ENCODE measurements around the gene B3GALT4. TPM values are rescaled to one million over a fixed set of nuclear protein-coding genes. Genes with fewer than 3 reads are reported as not detected.

The B3GALT4 gene
- total and polyA plus RNA-seq, 2 of the 13 experiments (the other 11 are each of a cell fraction or from before 2014, with no cell fraction given): 0.04 to 0.27 TPM

DNA sequence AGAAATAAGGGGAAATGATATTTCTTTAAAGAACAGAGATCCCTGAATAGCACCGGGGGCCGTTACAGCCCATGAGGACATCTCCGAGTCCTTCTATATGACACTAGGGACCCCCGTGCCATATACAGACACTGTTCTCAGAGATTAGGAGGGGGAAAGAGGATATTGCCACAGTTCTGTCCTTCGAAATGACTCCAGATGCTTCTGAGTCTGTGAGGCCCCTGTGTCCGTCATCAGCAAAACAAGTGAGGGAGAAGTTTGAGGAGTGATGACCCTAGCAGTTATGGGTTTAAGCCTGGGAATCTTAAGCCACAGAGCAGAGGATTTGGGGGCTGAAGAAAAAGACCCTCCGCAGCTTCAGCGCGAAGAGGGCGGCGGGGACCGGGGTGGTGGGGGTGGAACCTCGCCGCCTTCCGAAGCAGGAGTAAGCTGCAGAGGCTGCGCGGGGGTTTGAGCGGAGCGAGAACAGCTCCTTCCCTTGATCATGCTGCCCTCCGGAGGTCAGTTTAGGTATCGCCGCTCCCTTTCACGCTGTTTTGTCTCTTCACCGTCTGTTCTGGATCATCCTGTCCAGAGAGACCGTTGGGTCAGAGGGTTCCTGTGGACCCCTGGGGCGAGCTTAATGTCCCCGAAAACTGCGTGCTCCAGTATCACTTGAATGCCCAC lies 28.8 kb upstream of the B3GALT4 start (continued):
- no peak for TF ChIP-seq ZNF740 (CRISPR knock-in tag; IDR thresholded peaks at IDR 0.05)
- no peak for TF ChIP-seq ZNF20 (CRISPR knock-in tag; IDR thresholded peaks at IDR 0.05)
- TF ChIP-seq ZNF660 (CRISPR knock-in tag; IDR thresholded peaks at IDR 0.05; ENCODE audit: borderline replicate concordance, low read depth): no peak
- no peak for TF ChIP-seq ZBTB20 (CRISPR knock-in tag; IDR thresholded peaks at IDR 0.05; ENCODE audit: borderline replicate concordance, low read depth)
- TF ChIP-seq HINFP (CRISPR knock-in tag; IDR thresholded peaks at IDR 0.05; ENCODE audit: low read depth): no peak
- TF ChIP-seq, protein P1, sequence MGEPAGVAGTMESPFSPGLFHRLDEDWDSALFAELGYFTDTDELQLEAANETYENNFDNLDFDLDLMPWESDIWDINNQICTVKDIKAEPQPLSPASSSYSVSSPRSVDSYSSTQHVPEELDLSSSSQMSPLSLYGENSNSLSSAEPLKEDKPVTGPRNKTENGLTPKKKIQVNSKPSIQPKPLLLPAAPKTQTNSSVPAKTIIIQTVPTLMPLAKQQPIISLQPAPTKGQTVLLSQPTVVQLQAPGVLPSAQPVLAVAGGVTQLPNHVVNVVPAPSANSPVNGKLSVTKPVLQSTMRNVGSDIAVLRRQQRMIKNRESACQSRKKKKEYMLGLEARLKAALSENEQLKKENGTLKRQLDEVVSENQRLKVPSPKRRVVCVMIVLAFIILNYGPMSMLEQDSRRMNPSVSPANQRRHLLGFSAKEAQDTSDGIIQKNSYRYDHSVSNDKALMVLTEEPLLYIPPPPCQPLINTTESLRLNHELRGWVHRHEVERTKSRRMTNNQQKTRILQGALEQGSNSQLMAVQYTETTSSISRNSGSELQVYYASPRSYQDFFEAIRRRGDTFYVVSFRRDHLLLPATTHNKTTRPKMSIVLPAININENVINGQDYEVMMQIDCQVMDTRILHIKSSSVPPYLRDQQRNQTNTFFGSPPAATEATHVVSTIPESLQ (CRISPR knock-in tag; conservative IDR thresholded peaks at IDR 0.05): no peak
- no peak for TF ChIP-seq ZSCAN30 (CRISPR knock-in tag; IDR thresholded peaks at IDR 0.05)
- 0 out of 2 replicates have a peak, but pooled peaks have one; percentile 33 for TF ChIP-seq ZFP36L2 (CRISPR knock-in tag; IDR thresholded peaks at IDR 0.05)
- no peak for TF ChIP-seq ZUFSP (CRISPR knock-in tag; IDR thresholded peaks at IDR 0.05; ENCODE audit: borderline replicate concordance)
- TF ChIP-seq MATR3 (CRISPR knock-in tag; IDR thresholded peaks at IDR 0.05): no peak
- no peak for TF ChIP-seq ZNF749 (CRISPR knock-in tag; IDR thresholded peaks at IDR 0.05; ENCODE audit: borderline replicate concordance)
- TF ChIP-seq MTF2 (CRISPR knock-in tag; IDR thresholded peaks at IDR 0.05; ENCODE audit: borderline replicate concordance): no peak
- TF ChIP-seq CENPBD1 (CRISPR knock-in tag; IDR thresholded peaks at IDR 0.05; ENCODE audit: borderline replicate concordance, low read depth): no peak
- peak; percentile 43; the same call in 1 of the 2 replicates for TF ChIP-seq PPARG (CRISPR knock-in tag; conservative IDR thresholded peaks at IDR 0.05)
- peak; percentile 27; the same call in 1 of the 2 replicates for TF ChIP-seq MYC (CRISPR knock-in tag; IDR thresholded peaks at IDR 0.05; ENCODE audit: borderline replicate concordance)
- no peak for TF ChIP-seq ZNF672 (CRISPR knock-in tag; IDR thresholded peaks at IDR 0.05)
- no peak for TF ChIP-seq FOXJ3 (CRISPR knock-in tag; IDR thresholded peaks at IDR 0.05; ENCODE audit: borderline replicate concordance)
- TF ChIP-seq ZMAT3 (CRISPR knock-in tag; conservative IDR thresholded peaks at IDR 0.05): no peak
- TF ChIP-seq EP300 (IDR thresholded peaks at IDR 0.05; ENCODE audit: low read depth in 2 of 2, low read length in 2 of 2): no peak
- TF ChIP-seq EP300 (CRISPR knock-in tag; IDR thresholded peaks at IDR 0.05; ENCODE audit: borderline replicate concordance): no peak
- no peak for TF ChIP-seq PBX3 (CRISPR knock-in tag; IDR thresholded peaks at IDR 0.05; ENCODE audit: borderline replicate concordance)
